H1 (cell line): ENCODE results near the gene RBCK1. TPM values are rescaled to one million over a fixed set of nuclear protein-coding genes. Genes with fewer than 3 reads are reported as not detected.
A peak's percentile ranks its signal among the peaks of the same experiment; 100 is the strongest.

Experiments
- KDM4A ChIP-seq: IDR thresholded peaks from one replicate; pipeline ENCODE4 v1.7.1; 2012; ENCODE audit warnings: low read depth, mild to moderate bottlenecking, moderate library complexity, low read length, inconsistent platforms; ENCODE audit not compliant: severe bottlenecking
- polyA plus RNA-seq, 7 experiments: library from polyadenylated mRNA; depleted of rRNA in 3 of 7; stranded (reverse) in 5 of 7; unstranded in 2 of 7; fragments of >200 nt in 5 of 7; fragments of 200-250 nt in 2 of 7; gene quantifications; 1 replicate in 5 of 7; 2 replicates in 1 of 7; 4 replicates in 1 of 7; pipeline versions ENCODE4 v1.2.1 to v1.2.3, GENCODE V29; 2011 to 2013; ENCODE audit warnings: missing spikeins in 2 of 7, mixed read lengths in 2 of 7
- total RNA-seq: library from RNA; stranded (reverse); fragmentation: NEBNext Ultra II Directional; extraction: Animal tissue kit (Norgen Biotek cat#: 25700); gene quantifications from 2 replicates; pipeline ENCODE4 v1.2.1, GENCODE V29; 2021
- TF ChIP-seq, protein P1 (sequence below): IDR thresholded peaks from 2 replicates; pipeline ENCODE4 v1.6.1; 2012; ENCODE audit warnings: inconsistent platforms

The RBCK1 gene
- total and polyA plus RNA-seq, 2 of the 8 experiments (the other 6 are each of a cell fraction or from before 2014, with no cell fraction given), result 43.1 to 54.7 TPM

DNA sequence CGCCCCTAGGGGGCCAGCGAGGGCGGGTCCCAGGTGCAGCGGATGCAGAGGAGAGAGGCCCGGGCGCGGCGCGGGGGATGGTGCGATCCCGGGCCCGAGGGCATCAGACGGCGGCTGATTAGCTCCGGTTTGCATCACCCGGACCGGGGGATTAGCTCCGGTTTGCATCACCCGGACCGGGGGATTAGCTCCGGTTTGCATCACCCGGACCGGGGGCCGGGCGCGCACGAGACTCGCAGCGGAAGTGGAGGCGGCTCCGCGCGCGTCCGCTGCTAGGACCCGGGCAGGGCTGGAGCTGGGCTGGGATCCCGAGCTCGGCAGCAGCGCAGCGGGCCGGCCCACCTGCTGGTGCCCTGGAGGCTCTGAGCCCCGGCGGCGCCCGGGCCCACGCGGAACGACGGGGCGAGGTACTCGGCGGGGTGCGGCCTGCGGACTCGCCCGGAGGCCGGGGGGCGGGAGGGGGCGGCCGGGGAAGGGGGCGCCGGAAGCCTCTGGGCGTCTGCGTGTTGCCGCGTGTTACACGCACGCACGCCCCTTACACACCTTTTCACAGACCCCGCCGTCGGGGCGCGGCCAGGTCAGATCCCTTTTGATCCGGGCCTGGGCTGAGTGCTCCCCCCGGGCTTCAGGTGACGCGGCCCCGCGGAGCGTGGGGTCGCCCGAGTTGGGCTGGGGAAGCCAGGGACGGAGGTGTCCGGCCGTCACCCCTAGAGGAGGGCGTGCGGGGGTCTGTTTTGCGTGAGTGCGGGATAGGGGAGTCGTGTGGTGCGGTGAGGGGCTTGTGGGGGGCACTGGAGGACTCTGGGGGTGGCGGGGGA, 27.1 kb upstream of the RBCK1 start (continued):
- TF ChIP-seq, protein P1, sequence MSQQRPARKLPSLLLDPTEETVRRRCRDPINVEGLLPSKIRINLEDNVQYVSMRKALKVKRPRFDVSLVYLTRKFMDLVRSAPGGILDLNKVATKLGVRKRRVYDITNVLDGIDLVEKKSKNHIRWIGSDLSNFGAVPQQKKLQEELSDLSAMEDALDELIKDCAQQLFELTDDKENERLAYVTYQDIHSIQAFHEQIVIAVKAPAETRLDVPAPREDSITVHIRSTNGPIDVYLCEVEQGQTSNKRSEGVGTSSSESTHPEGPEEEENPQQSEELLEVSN, result peak; percentile 13; the same call in 1 of the 2 replicates
- peak; percentile 71 for TF ChIP-seq KDM4A
